ENCODE measurements around the gene RAB34. TPM values are rescaled to one million over a fixed set of nuclear protein-coding genes. Genes with fewer than 3 reads are reported as not detected.
"Not testable (repeated sequence)": the region's sequence is repeated elsewhere in the genome, so short reads cannot be mapped to it uniquely, and the experiment has no call there.

Gene RAB34
- total RNA-seq, 2 experiments from 2014 or later, result 0.22 to 0.99 TPM

DNA sequence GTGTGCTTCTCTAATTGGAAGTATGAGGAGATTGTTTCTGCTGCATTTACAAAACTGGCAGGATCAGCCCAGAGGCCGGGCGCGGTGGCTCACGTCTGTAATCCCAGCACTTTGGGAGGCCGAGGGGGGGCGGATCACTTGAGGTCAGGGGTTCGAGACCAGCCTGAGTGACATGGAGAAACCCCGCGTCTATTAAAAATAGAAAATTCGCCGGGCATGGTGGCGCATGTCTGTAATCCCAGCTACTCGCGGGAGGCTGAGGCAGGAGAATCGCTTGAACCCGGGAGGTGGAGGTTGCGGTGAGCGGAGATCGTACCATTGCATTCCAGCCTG, 3.3 kb upstream of the RAB34 start:
- intact Hi-C loops (cut with micrococcal nuclease; ENCODE audit: unreplicated experiment), result loop anchor here (2.0 kb wide), 1 partner anchor 74 kb away; no protein-coding TSS in a partner anchor
- CTCF ChIA-PET (ENCODE audit: unreplicated experiment); H3K9me3 ChIP-seq (ENCODE audit: low read length); BruUV-seq (replicated peaks); H2AFZ ChIP-seq (ENCODE audit: low read length); DNase-seq (ENCODE audit: low spot score); H4K20me1 ChIP-seq (ENCODE audit: insufficient read depth, low read length); H3K9me2 ChIP-seq (ENCODE audit: insufficient read depth, low read length): not testable (repeated sequence)
- H3K36me3 ChIP-seq (ENCODE audit: insufficient read depth, low read length), result peaks cover 60% of the 10 kb centered on the region
- H3K79me2 ChIP-seq (ENCODE audit: insufficient read depth, low read depth, low read length), result peaks cover 35% of the 10 kb centered on the region
- peak overlapping the region; percentile 82 for H3K27ac ChIP-seq (ENCODE audit: low read depth, low read length, poor library complexity, severe bottlenecking)
- H3K4me2 ChIP-seq (ENCODE audit: low read length), result peak overlapping the region; percentile 100
- peaks cover 55% of the 10 kb centered on the region for H3K4me1 ChIP-seq (ENCODE audit: insufficient read depth, low read length, poor library complexity, severe bottlenecking)
- POLR2A ChIA-PET, result interaction anchor here (0.6 to 2.5 kb wide), 5 partner anchors 7 to 475 kb away, joined by 3 to 17 read pairs (median 4); partner anchors contain the start of genes NEK8, SDF2 and SUPT6H
- H3K4me3 ChIP-seq (ENCODE audit: low read depth, low read length, poor library complexity, severe bottlenecking), result peak overlapping the region; percentile 88
- TF ChIP-seq, protein P1, sequence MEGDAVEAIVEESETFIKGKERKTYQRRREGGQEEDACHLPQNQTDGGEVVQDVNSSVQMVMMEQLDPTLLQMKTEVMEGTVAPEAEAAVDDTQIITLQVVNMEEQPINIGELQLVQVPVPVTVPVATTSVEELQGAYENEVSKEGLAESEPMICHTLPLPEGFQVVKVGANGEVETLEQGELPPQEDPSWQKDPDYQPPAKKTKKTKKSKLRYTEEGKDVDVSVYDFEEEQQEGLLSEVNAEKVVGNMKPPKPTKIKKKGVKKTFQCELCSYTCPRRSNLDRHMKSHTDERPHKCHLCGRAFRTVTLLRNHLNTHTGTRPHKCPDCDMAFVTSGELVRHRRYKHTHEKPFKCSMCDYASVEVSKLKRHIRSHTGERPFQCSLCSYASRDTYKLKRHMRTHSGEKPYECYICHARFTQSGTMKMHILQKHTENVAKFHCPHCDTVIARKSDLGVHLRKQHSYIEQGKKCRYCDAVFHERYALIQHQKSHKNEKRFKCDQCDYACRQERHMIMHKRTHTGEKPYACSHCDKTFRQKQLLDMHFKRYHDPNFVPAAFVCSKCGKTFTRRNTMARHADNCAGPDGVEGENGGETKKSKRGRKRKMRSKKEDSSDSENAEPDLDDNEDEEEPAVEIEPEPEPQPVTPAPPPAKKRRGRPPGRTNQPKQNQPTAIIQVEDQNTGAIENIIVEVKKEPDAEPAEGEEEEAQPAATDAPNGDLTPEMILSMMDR (conservative IDR thresholded peaks at IDR 0.05; ENCODE audit: low read length), result 0 out of 2 replicates have a peak, but pooled peaks have one; percentile 3

DNA sequence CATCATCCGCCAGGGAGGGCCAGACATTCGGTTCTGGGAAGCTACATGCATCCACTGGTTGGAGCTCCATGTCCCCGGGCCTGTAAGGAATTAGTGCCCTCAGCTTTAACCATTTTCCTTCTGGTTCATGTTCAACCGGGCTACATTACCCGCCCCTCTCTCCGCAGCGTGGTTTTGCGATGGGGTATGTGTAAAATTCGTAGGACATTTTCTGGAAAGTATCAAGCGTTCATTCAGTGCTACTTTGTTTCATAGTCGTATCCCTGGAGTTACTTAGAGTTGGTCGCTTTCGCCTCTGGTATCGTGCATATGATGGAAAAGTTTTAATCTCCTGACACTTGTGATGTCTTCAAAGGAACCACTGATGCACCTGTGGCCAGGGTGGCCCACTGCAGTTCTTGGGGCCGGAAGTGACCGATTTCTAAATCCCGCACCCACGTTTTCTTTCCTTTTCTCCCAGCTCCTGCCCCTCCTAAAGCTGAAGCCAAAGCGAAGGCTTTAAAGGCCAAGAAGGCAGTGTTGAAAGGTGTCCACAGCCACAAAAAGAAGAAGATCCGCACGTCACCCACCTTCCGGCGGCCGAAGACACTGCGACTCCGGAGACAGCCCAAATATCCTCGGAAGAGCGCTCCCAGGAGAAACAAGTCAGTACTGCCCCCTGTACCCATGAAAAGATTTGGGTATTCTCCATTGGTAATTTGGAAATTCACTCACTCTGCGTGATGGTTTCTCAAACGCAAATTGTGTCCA, 2.8 kb upstream of the RAB34 start:
- Histone ChIP-seq H3K4me1 (ENCODE audit: insufficient read depth, low read length, poor library complexity, severe bottlenecking) (peaks cover 50% of the 10 kb centered on the region), H4K20me1 (ENCODE audit: insufficient read depth, low read length) (peaks cover 9% of the 10 kb centered on the region; the same call in 1 of the 2 replicates), H2AFZ (ENCODE audit: low read length) (no peak overlapping the region), H3K36me3 (ENCODE audit: insufficient read depth, low read length) (peaks cover 56% of the 10 kb centered on the region), H3K4me2 (ENCODE audit: low read length) (peak overlapping the region; percentile 100), H3K9me2 (ENCODE audit: insufficient read depth, low read length) (no peaks in the 10 kb centered on the region), H3K27ac (ENCODE audit: low read depth, low read length, poor library complexity, severe bottlenecking) (peak overlapping the region; percentile 82), H3K4me3 (ENCODE audit: low read depth, low read length, poor library complexity, severe bottlenecking) (peak overlapping the region; percentile 88), H3K79me2 (ENCODE audit: insufficient read depth, low read depth, low read length) (peaks cover 35% of the 10 kb centered on the region), H3K9me3 (ENCODE audit: low read length) (no peaks in the 10 kb centered on the region)
- CTCF ChIA-PET (ENCODE audit: unreplicated experiment), result no interaction called here
- POLR2A ChIA-PET, result interaction anchor here (0.6 to 2.5 kb wide), 12 partner anchors 8 to 231 kb away, joined by 3 to 18 read pairs (median 4); partner anchors contain the start of genes NEK8, PHF12, PROCA1 and SDF2
- TF ChIP-seq, protein P1 (conservative IDR thresholded peaks at IDR 0.05; ENCODE audit: low read length), result peak; percentile 62
- TF ChIP-seq EZH2phosphoT487 (IDR thresholded peaks at IDR 0.05; ENCODE audit: borderline replicate concordance, low read depth, low read length), result no peak
- intact Hi-C loops (cut with micrococcal nuclease; ENCODE audit: unreplicated experiment), result loop anchor here (2.0 kb wide), 1 partner anchor 74 kb away; no protein-coding TSS in a partner anchor
- peak; percentile 62 for DNase-seq (ENCODE audit: low spot score)
- BruUV-seq (replicated peaks), result TSS peak; percentile 90

DNA sequence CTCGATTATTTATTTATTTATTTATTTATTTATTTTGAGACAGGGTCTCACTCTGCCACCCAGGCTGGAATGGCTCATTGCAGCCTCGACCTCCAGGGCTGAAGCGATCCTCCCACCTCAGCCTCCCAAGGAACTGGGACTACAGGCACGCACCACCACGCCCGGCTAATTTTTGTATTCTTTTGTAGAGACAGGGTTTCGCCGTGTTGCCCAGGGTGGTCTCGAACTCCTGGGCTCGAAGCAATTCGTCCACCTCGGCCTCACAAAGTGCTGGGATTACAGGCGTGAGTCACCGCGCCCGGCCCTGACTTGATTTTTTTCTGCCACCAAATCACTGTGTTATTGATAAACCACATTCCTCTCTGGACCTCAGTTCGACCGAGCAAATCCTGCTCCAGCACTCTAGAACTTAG, 1.4 kb upstream of the RAB34 start:
- no peaks in the 10 kb centered on the region for H3K9me2 ChIP-seq (ENCODE audit: insufficient read depth, low read length)
- TF ChIP-seq, protein P1 (conservative IDR thresholded peaks at IDR 0.05; ENCODE audit: low read length), result no peak
- no peak for TF ChIP-seq EZH2phosphoT487 (IDR thresholded peaks at IDR 0.05; ENCODE audit: borderline replicate concordance, low read depth, low read length)
- no peaks in the 10 kb centered on the region for H3K9me3 ChIP-seq (ENCODE audit: low read length)
- ChIA-PET CTCF (ENCODE audit: unreplicated experiment) (interaction anchor here (0.8 to 1.1 kb wide), 2 partner anchors 8 to 9 kb away, joined by 4 to 7 read pairs; no protein-coding TSS in a partner anchor), POLR2A (interaction anchor here (0.5 to 2.5 kb wide), 13 partner anchors 8 to 233 kb away, joined by 3 to 18 read pairs (median 5); partner anchors contain the start of genes NEK8, PHF12, PROCA1 and SDF2)
- peak overlapping the region; percentile 82 for H3K27ac ChIP-seq (ENCODE audit: low read depth, low read length, poor library complexity, severe bottlenecking)
- H4K20me1 ChIP-seq (ENCODE audit: insufficient read depth, low read length), result peaks cover 9% of the 10 kb centered on the region; the same call in 1 of the 2 replicates
- BruUV-seq (replicated peaks), result no TSS peak
- intact Hi-C loops (cut with micrococcal nuclease; ENCODE audit: unreplicated experiment), result no loop called here
- H3K4me3 ChIP-seq (ENCODE audit: low read depth, low read length, poor library complexity, severe bottlenecking), result peak overlapping the region; percentile 88
- H2AFZ ChIP-seq (ENCODE audit: low read length), result peak overlapping the region; percentile 77; the same call in 1 of the 2 replicates
- peak overlapping the region; percentile 92 for H3K4me2 ChIP-seq (ENCODE audit: low read length)
- peaks cover 35% of the 10 kb centered on the region for H3K79me2 ChIP-seq (ENCODE audit: insufficient read depth, low read depth, low read length)
- peaks cover 42% of the 10 kb centered on the region for H3K36me3 ChIP-seq (ENCODE audit: insufficient read depth, low read length)
- no peak for DNase-seq (ENCODE audit: low spot score)
- H3K4me1 ChIP-seq (ENCODE audit: insufficient read depth, low read length, poor library complexity, severe bottlenecking), result peaks cover 36% of the 10 kb centered on the region
